DOHH2 (cell line): ENCODE results near the gene MYH11.
"Not testable (repeated sequence)": the region's sequence is repeated elsewhere in the genome, so short reads cannot be mapped to it uniquely, and the experiment has no call there.

Experiments
- H3F3A ChIP-seq: fragments of 200-600 bp; sonication (generic), shearing (Covaris generic); 2 replicates; pipeline ENCODE4 v1.6.0; 2016; ENCODE audit warnings: antibody characterized with exemption, mild to moderate bottlenecking; ENCODE audit not compliant: control insufficient read depth, insufficient read depth
- H3K27ac ChIP-seq: fragments of 200-600 bp; sonication (generic); 2 replicates; pipeline ENCODE4 v1.5.1; 2014; ENCODE audit warnings: low read depth, mild to moderate bottlenecking, low read length, moderate library complexity
- H3K27me3 ChIP-seq: fragments of 200-600 bp; sonication (generic); 2 replicates; pipeline ENCODE4 v1.6.1; 2014; ENCODE audit warnings: mild to moderate bottlenecking, low read length, mixed read lengths; ENCODE audit not compliant: control insufficient read depth
- H3K36me3 ChIP-seq: fragments of 200-600 bp; sonication (generic); 2 replicates; pipeline ENCODE4 v1.6.1; 2014; ENCODE audit warnings: mild to moderate bottlenecking, low read length, moderate library complexity, mixed read lengths; ENCODE audit not compliant: control insufficient read depth
- H3K4me1 ChIP-seq: fragments of 200-600 bp; sonication (generic); 2 replicates; pipeline ENCODE4 v1.6.1; 2014; ENCODE audit warnings: mild to moderate bottlenecking, low read length, mixed read lengths; ENCODE audit not compliant: control insufficient read depth
- H3K4me2 ChIP-seq: fragments of 200-600 bp; sonication (generic); 2 replicates; pipeline ENCODE4 v1.6.0; 2014; ENCODE audit warnings: mild to moderate bottlenecking, low read length, moderate library complexity
- H3K4me3 ChIP-seq: fragments of 200-600 bp; sonication (generic); 2 replicates; pipeline ENCODE4 v1.5.1; 2014; ENCODE audit warnings: mild to moderate bottlenecking, low read length, mixed read lengths
- H3K79me2 ChIP-seq: fragments of 200-600 bp; sonication (generic); 2 replicates; pipeline ENCODE4 v1.6.1; 2014; ENCODE audit warnings: mild to moderate bottlenecking, low read length, mixed read lengths; ENCODE audit not compliant: control insufficient read depth
- H3K9me2 ChIP-seq: fragments of 200-600 bp; sonication (generic); replicated peaks from 2 replicates; pipeline ENCODE4 v1.6.1; 2014; ENCODE audit warnings: mild to moderate bottlenecking, low read length, mixed read lengths; ENCODE audit not compliant: control insufficient read depth
- H3K9me3 ChIP-seq: fragments of 200-600 bp; sonication (generic); 2 replicates; pipeline ENCODE4 v1.6.1; 2014; ENCODE audit warnings: antibody characterized with exemption, low read length, mixed read lengths; ENCODE audit not compliant: control insufficient read depth, insufficient read depth
- H4K20me1 ChIP-seq: fragments of 200-600 bp; sonication (generic); 2 replicates; pipeline ENCODE4 v1.6.0; 2014; ENCODE audit warnings: low read depth, mild to moderate bottlenecking, antibody characterized with exemption, low read length, moderate library complexity; ENCODE audit not compliant: control insufficient read depth, insufficient read depth
- CTCF ChIP-seq: fragments of 200-600 bp; sonication (generic); IDR thresholded peaks from one replicate; pipeline ENCODE4 v1.5.1; 2014; ENCODE audit warnings: antibody characterized with exemption, mild to moderate bottlenecking, low read depth, low read length; ENCODE audit not compliant: poor library complexity, severe bottlenecking
- EZH2phosphoT487 ChIP-seq: fragments of 200-600 bp; sonication (generic); IDR thresholded peaks from 2 replicates; pipeline ENCODE4 v1.6.1; 2017; ENCODE audit warnings: borderline replicate concordance, mild to moderate bottlenecking, antibody characterized with exemption, low read length, moderate library complexity, mixed read lengths

The MYH11 gene

GRCh38 chr16:15843635-15844279 is 13.1 kb downstream of the MYH11 start:
- no peak overlapping the region for H3K4me2 ChIP-seq
- H3K4me1 ChIP-seq: no peaks in the 10 kb centered on the region
- peaks cover 2% of the 10 kb centered on the region; the same call in 1 of the 2 replicates for H3K27me3 ChIP-seq
- no peaks in the 10 kb centered on the region for H3K9me3 ChIP-seq
- H3F3A ChIP-seq: no peaks in the 10 kb centered on the region
- TF ChIP-seq EZH2phosphoT487: no peak
- no peaks in the 10 kb centered on the region for H3K36me3 ChIP-seq
- H3K27ac ChIP-seq: no peak overlapping the region
- H3K9me2 ChIP-seq: no peaks in the 10 kb centered on the region
- no peak overlapping the region for H3K4me3 ChIP-seq
- H4K20me1 ChIP-seq: no peaks in the 10 kb centered on the region
- no peaks in the 10 kb centered on the region for H3K79me2 ChIP-seq

GRCh38 chr16:15839204-15839603 is 17.6 kb downstream of the MYH11 start:
- not testable (repeated sequence) for H3K4me1 ChIP-seq, H3K36me3 ChIP-seq, H3K27me3 ChIP-seq, H3F3A ChIP-seq, H3K9me2 ChIP-seq, H3K4me2 ChIP-seq, H3K9me3 ChIP-seq, H4K20me1 ChIP-seq, H3K4me3 ChIP-seq, H3K27ac ChIP-seq, H3K79me2 ChIP-seq

GRCh38 chr16:15837761-15838160 is 19.1 kb downstream of the MYH11 start:
- no peak overlapping the region for H3K4me2 ChIP-seq
- no peaks in the 10 kb centered on the region for H3K27me3 ChIP-seq
- H4K20me1 ChIP-seq: no peaks in the 10 kb centered on the region
- H3F3A ChIP-seq: no peaks in the 10 kb centered on the region
- H3K9me3 ChIP-seq: no peaks in the 10 kb centered on the region
- 0 out of 2 replicates have a peak, but pooled peaks cover 3% of the 10 kb centered on the region for H3K4me1 ChIP-seq
- no peaks in the 10 kb centered on the region for H3K79me2 ChIP-seq
- H3K27ac ChIP-seq: no peak overlapping the region
- no peak for TF ChIP-seq EZH2phosphoT487
- no peak for TF ChIP-seq CTCF
- H3K4me3 ChIP-seq: no peak overlapping the region
- no peaks in the 10 kb centered on the region for H3K36me3 ChIP-seq
- H3K9me2 ChIP-seq: no peaks in the 10 kb centered on the region

- H3K36me3 ChIP-seq: no peaks in the 10 kb centered on the region
- no peaks in the 10 kb centered on the region for H3K79me2 ChIP-seq
- H3F3A ChIP-seq: no peaks in the 10 kb centered on the region
- H3K27ac ChIP-seq: no peak overlapping the region
- no peaks in the 10 kb centered on the region for H4K20me1 ChIP-seq
- H3K9me3 ChIP-seq: no peaks in the 10 kb centered on the region
- TF ChIP-seq CTCF (no peak), EZH2phosphoT487 (no peak)
- no peak overlapping the region for H3K4me3 ChIP-seq
- H3K9me2 ChIP-seq: no peaks in the 10 kb centered on the region
- H3K4me1 ChIP-seq: peaks cover 4% of the 10 kb centered on the region; the same call in 1 of the 2 replicates
- no peaks in the 10 kb centered on the region for H3K27me3 ChIP-seq
- H3K4me2 ChIP-seq: no peak overlapping the region
Observed at GRCh38 chr16:15836965-15837611, 19.7 kb downstream of the MYH11 start.
